G401 (cell line): ENCODE measurements around the gene SIRT3. TPM values are rescaled to one million over a fixed set of nuclear protein-coding genes. Genes with fewer than 3 reads are reported as not detected.
"Not testable (repeated sequence)": the region's sequence is repeated elsewhere in the genome, so short reads cannot be mapped to it uniquely, and the experiment has no call there.

Experiments
- DNase-seq: peaks from one replicate; pipeline ENCODE4 v3.0.0-alpha.2; 2015; ENCODE audit warnings: low spot score
- in situ Hi-C: cut with HindIII; loops from 2 replicates; pipeline ENCODE4 v1.10.0; 2016; ENCODE audit warnings: low sequenced_read_pairs, mixed read lengths
- total RNA-seq: library from RNA; depleted of rRNA; stranded (reverse); fragments of >200 nt; shearing (Covaris generic); gene quantifications from 2 replicates; pipeline ENCODE4 v1.2.3, GENCODE V29; 2014

SIRT3 gene
- total RNA-seq, 1 experiment from 2014 or later: 19.3 TPM

GRCh38 chr11:272195-272930, 36.2 kb upstream of the SIRT3 start:
- in situ Hi-C loops: no loop called here
- no peak for DNase-seq

GRCh38 chr11:271319-271715, 35.2 kb upstream of the SIRT3 start:
- in situ Hi-C loops: no loop called here
- no peak for DNase-seq

GRCh38 chr11:270451-271318, 34.5 kb upstream of the SIRT3 start:
- in situ Hi-C loops: no loop called here
- no peak for DNase-seq

- DNase-seq: no peak
- in situ Hi-C loops: no loop called here
Measured at GRCh38 chr11:269146-269890, 33.2 kb upstream of the SIRT3 start.

GRCh38 chr11:268716-269145, 32.6 kb upstream of the SIRT3 start:
- DNase-seq, in situ Hi-C loops: not testable (repeated sequence)

- DNase-seq: no peak
- in situ Hi-C loops: no loop called here
Measured at GRCh38 chr11:267491-267994, 31.4 kb upstream of the SIRT3 start.

- in situ Hi-C loops: no loop called here
- DNase-seq: no peak
Measured at GRCh38 chr11:266676-267439, 30.7 kb upstream of the SIRT3 start.

GRCh38 chr11:261624-262023, 25.5 kb upstream of the SIRT3 start:
- no peak for DNase-seq
- in situ Hi-C loops: no loop called here

GRCh38 chr11:259413-259812, 23.3 kb upstream of the SIRT3 start:
- DNase-seq: no peak
- in situ Hi-C loops: loop anchor here (10.0 kb wide), 1 partner anchor 195 kb away; the partner anchor contains the start of gene PTDSS2

- DNase-seq: no peak
- in situ Hi-C loops: loop anchor here (10.0 kb wide), 1 partner anchor 197 kb away; the partner anchor contains the start of gene PTDSS2
Measured at GRCh38 chr11:257766-258493, 21.8 kb upstream of the SIRT3 start.

- in situ Hi-C loops: loop anchor here (10.0 kb wide), 1 partner anchor 198 kb away; the partner anchor contains the start of gene PTDSS2
- no peak for DNase-seq
Measured at GRCh38 chr11:256952-257737, 21.0 kb upstream of the SIRT3 start.

- no peak for DNase-seq
- in situ Hi-C loops: loop anchor here (10.0 kb wide), 1 partner anchor 199 kb away; the partner anchor contains the start of gene PTDSS2
Measured at GRCh38 chr11:255816-256215, 19.7 kb upstream of the SIRT3 start.

- DNase-seq: no peak
- in situ Hi-C loops: loop anchor here (10.0 kb wide), 1 partner anchor 200 kb away; the partner anchor contains the start of gene PTDSS2
Measured at GRCh38 chr11:255176-255575, 19.0 kb upstream of the SIRT3 start.

- in situ Hi-C loops: loop anchor here (10.0 kb wide), 1 partner anchor 201 kb away; the partner anchor contains the start of gene PTDSS2
- no peak for DNase-seq
Measured at GRCh38 chr11:253886-254270, 17.7 kb upstream of the SIRT3 start.

GRCh38 chr11:253160-253885, 17.2 kb upstream of the SIRT3 start:
- DNase-seq: no peak
- in situ Hi-C loops: loop anchor here (10.0 kb wide), 1 partner anchor 201 kb away; the partner anchor contains the start of gene PTDSS2

GRCh38 chr11:252666-253065, 16.5 kb upstream of the SIRT3 start:
- in situ Hi-C loops: loop anchor here (10.0 kb wide), 1 partner anchor 202 kb away; the partner anchor contains the start of gene PTDSS2
- no peak for DNase-seq
